GM23338 (cell line): Measurements from ENCODE around the gene TNFSF13. TPM values are rescaled to one million over a fixed set of nuclear protein-coding genes. Genes with fewer than 3 reads are reported as not detected.

Experiments
- ATAC-seq: fragments of 200-7000 bp; cut with Tn5 transposase; 3 replicates; pipeline ENCODE4 v1.9.1; 2020
- DNase-seq: peaks from one replicate; pipeline ENCODE4 v3.0.0-alpha.2; 2015; ENCODE audit warnings: low spot score
- H2AFZ ChIP-seq: fragments of 200-600 bp; sonication (generic); 2 replicates; pipeline ENCODE4 v1.8.0; 2016; ENCODE audit warnings: antibody characterized with exemption, mild to moderate bottlenecking, moderate library complexity
- H3F3A ChIP-seq: fragments of 200-600 bp; sonication (generic); replicated peaks from 2 replicates; pipeline ENCODE4 v1.8.0; 2017; ENCODE audit warnings: antibody characterized with exemption, mixed run types, low read depth
- H3K27ac ChIP-seq: fragments of 200-600 bp; sonication (generic); 2 replicates; pipeline ENCODE4 v1.6.1; 2016; ENCODE audit warnings: low read depth
- H3K27me3 ChIP-seq: fragments of 200-600 bp; sonication (generic); 2 replicates; pipeline ENCODE4 v1.8.0; 2016; ENCODE audit warnings: mild to moderate bottlenecking, mixed run types, moderate library complexity; ENCODE audit not compliant: insufficient read depth
- H3K36me3 ChIP-seq: fragments of 200-600 bp; sonication (generic); 2 replicates; pipeline ENCODE4 v1.8.0; 2016; ENCODE audit warnings: mild to moderate bottlenecking; ENCODE audit not compliant: insufficient read depth
- H3K4me1 ChIP-seq: fragments of 200-600 bp; sonication (generic); 2 replicates; pipeline ENCODE4 v1.8.0; 2016; ENCODE audit warnings: mild to moderate bottlenecking, moderate library complexity; ENCODE audit not compliant: insufficient read depth
- H3K4me2 ChIP-seq: fragments of 200-600 bp; sonication (generic); 2 replicates; pipeline ENCODE4 v1.7.1; 2017; ENCODE audit warnings: mixed run types
- H3K4me3 ChIP-seq: fragments of 200-600 bp; sonication (generic); 2 replicates; pipeline ENCODE4 v1.6.1; 2016; ENCODE audit warnings: mixed run types
- H3K79me2 ChIP-seq: fragments of 200-600 bp; sonication (generic); replicated peaks from 2 replicates; pipeline ENCODE4 v1.8.0; 2017; ENCODE audit warnings: mild to moderate bottlenecking; ENCODE audit not compliant: insufficient read depth
- H3K9me2 ChIP-seq: fragments of 200-600 bp; sonication (generic); 2 replicates; pipeline ENCODE4 v1.8.0; 2017; ENCODE audit not compliant: insufficient read depth
- H4K20me1 ChIP-seq: fragments of 200-600 bp; sonication (generic); replicated peaks from 2 replicates; pipeline ENCODE4 v1.8.0; 2017; ENCODE audit warnings: mild to moderate bottlenecking; ENCODE audit not compliant: insufficient read depth
- H3K27ac Mint-ChIP-seq: 2 replicates; pipeline ENCODE4 v1.8.0; 2020; ENCODE audit warnings: inconsistent platforms, mild to moderate bottlenecking, moderate library complexity, mixed read lengths
- H3K27me3 Mint-ChIP-seq: 3 replicates; pipeline ENCODE4 v1.8.0; 2022; ENCODE audit warnings: low read depth, mild to moderate bottlenecking, moderate library complexity, mixed read lengths, inconsistent platforms; ENCODE audit not compliant: insufficient read depth, poor library complexity
- H3K36me3 Mint-ChIP-seq: 3 replicates; pipeline ENCODE4 v1.8.0; 2021; ENCODE audit warnings: low read depth, mild to moderate bottlenecking, inconsistent platforms, moderate library complexity, mixed read lengths
- H3K4me1 Mint-ChIP-seq: 3 replicates; pipeline ENCODE4 v1.8.0; 2020; ENCODE audit warnings: mild to moderate bottlenecking, inconsistent platforms, mixed read lengths
- H3K4me3 Mint-ChIP-seq: 3 replicates; pipeline ENCODE4 v1.8.0; 2021; ENCODE audit warnings: moderate library complexity, mild to moderate bottlenecking, inconsistent platforms, mixed read lengths
- H3K9me3 Mint-ChIP-seq: 3 replicates; pipeline ENCODE4 v1.8.0; 2020; ENCODE audit warnings: moderate library complexity, mild to moderate bottlenecking, inconsistent platforms, mixed read lengths
- CREB1 ChIP-seq: fragments of 250-450 bp; sonication (Bioruptor Pico); IDR thresholded peaks from 2 replicates; pipeline ENCODE4 v1.5.0; 2020; ENCODE audit warnings: low read depth, mild to moderate bottlenecking, moderate library complexity
- CTCF ChIP-seq, 2 experiments: fragments of 200-600 bp in 1 of 2; sonication (generic) in 1 of 2; conservative IDR thresholded peaks; 2 replicates each; pipeline versions ENCODE4 v1.5.1 to v1.6.1; 2016 to 2017; ENCODE audit warnings: antibody characterized with exemption in 2 of 2, low read depth in 2 of 2, mild to moderate bottlenecking in 2 of 2, moderate library complexity in 1 of 2
- ETS1 ChIP-seq: IDR thresholded peaks from 2 replicates; pipeline ENCODE4 v1.6.1; 2016; ENCODE audit warnings: antibody characterized with exemption
- EZH2 ChIP-seq: fragments of 200-600 bp; sonication (generic); IDR thresholded peaks from one replicate; pipeline ENCODE4 v1.8.0; 2017; ENCODE audit warnings: antibody characterized with exemption, mild to moderate bottlenecking, low read depth; ENCODE audit not compliant: unreplicated experiment
- EZH2phosphoT487 ChIP-seq: fragments of 200-600 bp; sonication (generic); IDR thresholded peaks from one replicate; pipeline ENCODE4 v1.8.1; 2018; ENCODE audit warnings: antibody characterized with exemption; ENCODE audit not compliant: unreplicated experiment
- JUNB ChIP-seq: IDR thresholded peaks from one replicate; pipeline ENCODE4 v1.6.1; 2016; ENCODE audit warnings: antibody characterized with exemption; ENCODE audit not compliant: unreplicated experiment
- POLR2AphosphoS5 ChIP-seq: IDR thresholded peaks from 2 replicates; pipeline ENCODE4 v1.6.1; 2016; ENCODE audit warnings: antibody characterized with exemption, low read depth
- REST ChIP-seq: IDR thresholded peaks from one replicate; pipeline ENCODE4 v1.6.1; 2018; ENCODE audit warnings: antibody characterized with exemption; ENCODE audit not compliant: unreplicated experiment
- STAT1 ChIP-seq: IDR thresholded peaks from one replicate; pipeline ENCODE4 v1.6.1; 2016; ENCODE audit warnings: antibody characterized with exemption; ENCODE audit not compliant: unreplicated experiment
- ZNF114 ChIP-seq: fragments of 250-450 bp; sonication (Bioruptor Pico); IDR thresholded peaks from 2 replicates; pipeline ENCODE4 v1.5.0; 2020; ENCODE audit warnings: mild to moderate bottlenecking, moderate library complexity
- ZNF331 ChIP-seq: fragments of 250-450 bp; sonication (Bioruptor Pico); IDR thresholded peaks from 2 replicates; pipeline ENCODE4 v1.5.0; 2020; ENCODE audit warnings: low read depth, mild to moderate bottlenecking, moderate library complexity
- polyA plus RNA-seq: library from polyadenylated mRNA; unstranded; fragments of >200 nt; fragmentation: Nextera tagmentation; extraction: Ambion mirVana; gene quantifications from 2 replicates; pipeline ENCODE4 v1.2.1, GENCODE V29; 2016
- total RNA-seq: library from RNA; depleted of rRNA; stranded (reverse); fragments of >200 nt; shearing (Covaris generic); gene quantifications from 2 replicates; pipeline ENCODE4 v1.2.3, GENCODE V29; 2014

Gene TNFSF13
- total and polyA plus RNA-seq, 2 experiments from 2014 or later = 2.2 TPM; not detected in 1

GRCh38 chr17:7592422-7593021, 34.0 kb downstream of the TNFSF13 start:
- H3K27ac Mint-ChIP-seq = no peak overlapping the region
- H3K27me3 Mint-ChIP-seq = peaks cover 15% of the 10 kb centered on the region
- no peaks in the 10 kb centered on the region for H3K9me3 Mint-ChIP-seq
- Histone ChIP-seq H3K27ac (0 out of 2 replicates have a peak overlapping the region, but pooled peaks have one; percentile 97), H3F3A (peaks cover 32% of the 10 kb centered on the region), H2AFZ (no peak overlapping the region), H3K27me3 (no peaks in the 10 kb centered on the region), H3K9me2 (no peaks in the 10 kb centered on the region), H3K79me2 (no peaks in the 10 kb centered on the region), H3K4me2 (no peak overlapping the region), H3K4me1 (peaks cover 14% of the 10 kb centered on the region), H4K20me1 (no peaks in the 10 kb centered on the region; the same call in 1 of the 2 replicates), H3K36me3 (peaks cover 32% of the 10 kb centered on the region), H3K4me3 (no peak overlapping the region)
- H3K4me3 Mint-ChIP-seq = no peak overlapping the region
- H3K36me3 Mint-ChIP-seq = peaks cover 68% of the 10 kb centered on the region
- DNase-seq = no peak
- peaks cover 29% of the 10 kb centered on the region for H3K4me1 Mint-ChIP-seq
- no peak for ATAC-seq
- TF ChIP-seq JUNB (no peak), ETS1 (no peak), EZH2phosphoT487 (no peak), CTCF (conservative IDR thresholded peaks at IDR 0.05; ENCODE audit: low read depth in 2 of 2) (no peak), CREB1 (CRISPR knock-in tag) (no peak), REST (no peak), ZNF114 (CRISPR knock-in tag) (no peak), EZH2 (no peak)

- no peaks in the 10 kb centered on the region for H3K79me2 ChIP-seq
- DNase-seq = no peak
- no peaks in the 10 kb centered on the region for H3K27me3 ChIP-seq
- Mint-ChIP-seq H3K27me3 (peaks cover 15% of the 10 kb centered on the region), H3K36me3 (peaks cover 65% of the 10 kb centered on the region), H3K27ac (no peak overlapping the region), H3K4me1 (peaks cover 26% of the 10 kb centered on the region), H3K4me3 (no peak overlapping the region), H3K9me3 (no peaks in the 10 kb centered on the region)
- H3K27ac ChIP-seq = no peak overlapping the region
- no peaks in the 10 kb centered on the region; the same call in 1 of the 2 replicates for H4K20me1 ChIP-seq
- peaks cover 14% of the 10 kb centered on the region for H3K4me1 ChIP-seq
- peaks cover 32% of the 10 kb centered on the region for H3K36me3 ChIP-seq
- no peak overlapping the region for H3K4me3 ChIP-seq
- no peaks in the 10 kb centered on the region for H3K9me2 ChIP-seq
- no peak overlapping the region for H2AFZ ChIP-seq
- no peak for ATAC-seq
- H3K4me2 ChIP-seq = no peak overlapping the region
- peaks cover 26% of the 10 kb centered on the region for H3F3A ChIP-seq
- TF ChIP-seq EZH2 (no peak), STAT1 (no peak), ZNF331 (CRISPR knock-in tag) (no peak), POLR2AphosphoS5 (no peak)
Measured at GRCh38 chr17:7593296-7593695, 34.7 kb downstream of the TNFSF13 start.
